Measurements from ENCODE around the gene RPL37. TPM values are rescaled to one million over a fixed set of nuclear protein-coding genes. Genes with fewer than 3 reads are reported as not detected.

RPL37 gene
- polyA plus RNA-seq, 1 experiment = 1,752 TPM

DNA sequence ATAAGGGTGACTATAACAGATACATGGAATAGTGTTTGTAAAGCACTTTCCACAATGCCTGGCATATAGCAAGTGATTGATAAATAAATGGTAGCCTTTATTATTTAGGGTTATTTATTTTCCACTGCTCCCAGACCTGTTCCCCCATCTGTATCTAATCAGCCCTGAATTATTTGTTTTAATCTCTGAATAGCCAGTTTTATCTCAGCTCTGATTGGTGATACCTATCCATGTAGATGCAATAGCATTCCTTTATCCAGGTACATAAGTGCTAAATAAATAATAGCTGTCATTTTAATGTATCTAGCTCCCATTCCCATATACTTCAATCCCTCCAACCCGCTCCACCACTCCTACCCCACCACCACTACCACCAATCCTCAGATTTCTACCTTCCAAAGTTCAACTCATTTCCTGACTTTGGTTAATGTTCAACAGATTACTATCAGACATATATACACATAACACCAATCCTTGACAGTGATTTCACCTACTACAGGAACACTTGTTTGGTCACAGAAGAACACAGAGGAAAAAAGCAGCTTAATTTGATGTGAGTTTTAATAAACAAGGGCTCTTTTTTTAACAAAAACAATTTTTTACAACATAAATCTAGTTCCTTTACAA, 50.9 kb downstream of the RPL37 start:
- no peak overlapping the region for H3K4me3 ChIP-seq (ENCODE audit: low read depth, low read length)
- CTCF ChIA-PET = no interaction called here
- TF ChIP-seq, protein P1, sequence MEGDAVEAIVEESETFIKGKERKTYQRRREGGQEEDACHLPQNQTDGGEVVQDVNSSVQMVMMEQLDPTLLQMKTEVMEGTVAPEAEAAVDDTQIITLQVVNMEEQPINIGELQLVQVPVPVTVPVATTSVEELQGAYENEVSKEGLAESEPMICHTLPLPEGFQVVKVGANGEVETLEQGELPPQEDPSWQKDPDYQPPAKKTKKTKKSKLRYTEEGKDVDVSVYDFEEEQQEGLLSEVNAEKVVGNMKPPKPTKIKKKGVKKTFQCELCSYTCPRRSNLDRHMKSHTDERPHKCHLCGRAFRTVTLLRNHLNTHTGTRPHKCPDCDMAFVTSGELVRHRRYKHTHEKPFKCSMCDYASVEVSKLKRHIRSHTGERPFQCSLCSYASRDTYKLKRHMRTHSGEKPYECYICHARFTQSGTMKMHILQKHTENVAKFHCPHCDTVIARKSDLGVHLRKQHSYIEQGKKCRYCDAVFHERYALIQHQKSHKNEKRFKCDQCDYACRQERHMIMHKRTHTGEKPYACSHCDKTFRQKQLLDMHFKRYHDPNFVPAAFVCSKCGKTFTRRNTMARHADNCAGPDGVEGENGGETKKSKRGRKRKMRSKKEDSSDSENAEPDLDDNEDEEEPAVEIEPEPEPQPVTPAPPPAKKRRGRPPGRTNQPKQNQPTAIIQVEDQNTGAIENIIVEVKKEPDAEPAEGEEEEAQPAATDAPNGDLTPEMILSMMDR (IDR thresholded peaks at IDR 0.05; ENCODE audit: insufficient read depth, low read depth, low read length) = no peak
- no peak for DNase-seq (ENCODE audit: low read depth)
- no peaks in the 10 kb centered on the region for H3K36me3 ChIP-seq (ENCODE audit: control insufficient read depth, insufficient read depth, low read length)
- H3K27me3 ChIP-seq (ENCODE audit: control insufficient read depth, insufficient read depth, low read length) = no peaks in the 10 kb centered on the region
- POLR2A ChIA-PET = no interaction called here

DNA sequence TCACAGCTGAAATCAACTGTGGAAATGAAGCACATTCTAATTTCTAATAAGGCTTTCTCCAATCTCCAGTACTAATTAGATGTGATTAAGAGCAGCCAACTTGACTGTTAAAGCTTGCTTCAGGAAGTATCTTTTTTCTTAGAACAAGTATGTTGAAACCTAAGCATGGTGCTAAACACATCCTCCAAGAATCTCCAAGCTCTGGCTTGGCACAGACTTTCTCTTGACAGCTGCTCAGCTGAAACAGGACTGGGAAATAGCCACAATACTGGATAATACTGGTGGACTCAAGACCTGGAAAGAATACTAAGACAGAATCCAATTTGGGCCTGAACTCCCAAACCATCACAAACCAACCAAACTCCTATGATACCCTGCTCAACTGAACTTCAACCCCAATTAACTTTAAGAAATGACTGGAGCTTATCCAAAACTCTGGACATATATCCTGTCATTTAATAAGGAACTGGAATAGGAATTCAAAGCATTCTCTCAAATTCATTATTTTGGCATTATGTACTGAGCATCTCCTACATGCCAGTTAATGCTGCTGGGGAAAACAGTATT, 53.1 kb downstream of the RPL37 start:
- no peak for DNase-seq (ENCODE audit: low read depth)
- TF ChIP-seq, protein P1 (IDR thresholded peaks at IDR 0.05; ENCODE audit: insufficient read depth, low read depth, low read length) = no peak
- ChIA-PET POLR2A (interaction anchor here (0.5 kb wide), 1 partner anchor 38 kb away, joined by 7 read pairs; no protein-coding TSS in a partner anchor), CTCF (no interaction called here)
- Histone ChIP-seq H3K27me3 (ENCODE audit: control insufficient read depth, insufficient read depth, low read length) (no peaks in the 10 kb centered on the region), H3K4me3 (ENCODE audit: low read depth, low read length) (no peak overlapping the region), H3K36me3 (ENCODE audit: control insufficient read depth, insufficient read depth, low read length) (no peaks in the 10 kb centered on the region)

DNA sequence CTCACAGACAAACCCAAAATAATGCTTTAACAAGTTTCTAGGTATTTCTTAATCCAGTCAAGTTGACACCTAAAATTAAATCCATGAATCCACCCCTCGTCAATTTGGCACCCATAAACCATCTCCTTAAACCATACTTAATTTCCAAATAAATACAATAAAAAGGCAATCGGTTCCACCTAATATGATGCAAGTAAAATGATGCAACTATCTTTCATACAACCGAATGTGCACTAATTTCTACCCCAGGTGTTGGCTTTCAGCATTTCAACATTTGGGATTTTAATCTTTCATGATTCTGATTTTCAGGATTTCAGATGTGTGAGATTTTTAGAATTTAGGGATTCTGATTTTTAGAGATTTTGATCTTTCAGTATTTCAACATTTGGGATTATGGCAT, 54.2 kb downstream of the RPL37 start:
- no peak for DNase-seq (ENCODE audit: low read depth)
- H3K27me3 ChIP-seq (ENCODE audit: control insufficient read depth, insufficient read depth, low read length) = no peaks in the 10 kb centered on the region
- TF ChIP-seq, protein P1 (IDR thresholded peaks at IDR 0.05; ENCODE audit: insufficient read depth, low read depth, low read length) = no peak
- H3K36me3 ChIP-seq (ENCODE audit: control insufficient read depth, insufficient read depth, low read length) = no peaks in the 10 kb centered on the region
- no peak overlapping the region for H3K4me3 ChIP-seq (ENCODE audit: low read depth, low read length)
- ChIA-PET CTCF (no interaction called here), POLR2A (no interaction called here)

DNA sequence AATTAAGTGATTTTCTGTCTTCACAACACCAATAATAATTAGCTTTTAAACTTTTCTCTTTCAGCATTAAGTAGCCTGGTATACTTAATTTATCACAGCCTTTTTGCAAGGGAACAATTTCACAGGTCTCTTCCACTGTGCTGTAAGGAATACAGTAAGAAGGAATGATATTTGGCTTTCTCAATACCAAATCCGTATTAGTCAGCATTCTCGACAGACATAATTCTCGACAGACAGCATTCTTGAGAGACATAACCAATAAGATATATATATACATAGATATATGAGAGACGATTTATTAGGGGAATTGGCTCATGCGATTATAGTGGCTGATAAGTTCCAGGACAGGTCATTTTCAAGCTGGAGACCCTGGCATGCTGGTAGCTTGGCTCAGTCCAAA, 54.8 kb downstream of the RPL37 start:
- CTCF ChIA-PET = interaction anchor here (1.1 kb wide), 1 partner anchor 9 kb away, joined by 3 read pairs; no protein-coding TSS in a partner anchor
- POLR2A ChIA-PET = no interaction called here
- no peak for DNase-seq (ENCODE audit: low read depth)
- Histone ChIP-seq H3K36me3 (ENCODE audit: control insufficient read depth, insufficient read depth, low read length) (no peaks in the 10 kb centered on the region), H3K4me3 (ENCODE audit: low read depth, low read length) (no peak overlapping the region), H3K27me3 (ENCODE audit: control insufficient read depth, insufficient read depth, low read length) (no peaks in the 10 kb centered on the region)
- TF ChIP-seq, protein P1 (IDR thresholded peaks at IDR 0.05; ENCODE audit: insufficient read depth, low read depth, low read length) = no peak

DNA sequence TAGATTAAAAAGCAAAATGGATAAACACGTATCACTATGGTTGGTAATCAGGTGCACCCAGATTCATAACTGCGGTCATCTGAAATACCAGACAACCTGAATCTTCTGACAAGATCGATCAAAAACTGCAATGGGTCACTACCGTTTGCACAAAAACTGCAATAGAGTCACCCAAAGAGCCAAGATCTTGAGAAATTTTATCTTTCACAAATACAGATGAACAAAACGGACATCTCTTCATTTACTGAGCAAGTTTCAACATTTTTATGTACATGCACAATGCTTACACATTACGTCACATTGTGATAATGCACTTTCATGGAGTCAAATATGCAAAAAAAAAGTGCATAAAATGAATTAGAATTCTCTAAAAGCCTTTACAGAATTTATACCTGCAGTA, 55.5 kb downstream of the RPL37 start:
- POLR2A ChIA-PET = no interaction called here
- no peaks in the 10 kb centered on the region for H3K27me3 ChIP-seq (ENCODE audit: control insufficient read depth, insufficient read depth, low read length)
- TF ChIP-seq, protein P1 (IDR thresholded peaks at IDR 0.05; ENCODE audit: insufficient read depth, low read depth, low read length) = no peak
- no peaks in the 10 kb centered on the region for H3K36me3 ChIP-seq (ENCODE audit: control insufficient read depth, insufficient read depth, low read length)
- CTCF ChIA-PET = interaction anchor here (1.1 kb wide), 1 partner anchor 9 kb away, joined by 3 read pairs; no protein-coding TSS in a partner anchor
- H3K4me3 ChIP-seq (ENCODE audit: low read depth, low read length) = no peak overlapping the region
- DNase-seq (ENCODE audit: low read depth) = no peak
